ENCODE data around the gene LONP2. TPM values are rescaled to one million over a fixed set of nuclear protein-coding genes. Genes with fewer than 3 reads are reported as not detected.

LONP2 gene
- 46.3 and 55.7 TPM in 2 replicates for total RNA-seq (ENCODE audit: low replicate concordance)

GRCh38 chr16:48244080-48244862, at the start of gene LONP2:
Gene LONP2, plus strand, starts transcription at chr16:48244300. Its CDS starts 89 bp downstream, at chr16:48244389.

GRCh38 chr16:48247311-48247710, 3.2 kb downstream of the LONP2 start, which contains the start of gene ABCC11:
Gene ABCC11, minus strand, starts transcription at chr16:48247539. Its CDS starts 15,618 bp downstream, at chr16:48231921.

GRCh38 chr16:48385253-48386150, 141.4 kb downstream of the LONP2 start, which contains the start of gene SIAH1:
Gene SIAH1, minus strand, starts transcription at chr16:48385413. Its CDS starts 22,985 bp downstream, at chr16:48362428.

Other genes with a start within 250 kb of the LONP2 start
- not detected in 2 replicates for gene ABCC12, start 88.3 kb upstream of the LONP2 start, total RNA-seq (ENCODE audit: low replicate concordance)
- 0.08 TPM in 1 of 2 replicates, not detected in the other for gene ABCC11, start 3.2 kb downstream of the LONP2 start, total RNA-seq (ENCODE audit: low replicate concordance)
- gene SIAH1, start 141.1 kb downstream of the LONP2 start, total RNA-seq (ENCODE audit: low replicate concordance), result 23.2 and 31.3 TPM in 2 replicates

All from smooth muscle cell of the coronary artery (primary cell).